Endothelial cell of umbilical vein (primary cell): ENCODE results near the gene PROSER1. TPM values are rescaled to one million over a fixed set of nuclear protein-coding genes. Genes with fewer than 3 reads are reported as not detected.

Source experiments
- BruUV-seq: library from RNA; stranded (reverse); fragments of 400-500 nt; replicated peaks from 2 replicates; lab custom pipeline; 2021; lab: Mats Ljungman, UMichigan
- CTCF ChIA-PET: fragments of 300-600, 350-600 bp; sonication (Branson Sonifier 250); formaldehyde crosslinking; loops from one replicate; lab custom pipeline; 2021; ENCODE audit warnings: antibody characterized with exemption, inconsistent platforms; lab: Charles Lee
- POLR2A ChIA-PET: fragments of 300-600, 350-600 bp; sonication (Branson Sonifier 250); formaldehyde crosslinking; loops from one replicate; lab custom pipeline; 2021; ENCODE audit warnings: antibody characterized with exemption, inconsistent platforms; lab: Charles Lee
- DNase-seq: peaks from one replicate; pipeline ENCODE4 v3.0.0-alpha.2; 2011; ENCODE audit warnings: low read depth, low spot score
- FAIRE-seq: peaks from 2 replicates; lab custom pipeline; 2011; peaks lifted over from hg19 to GRCh38; lab: Jason Lieb, UNC
- H2AFZ ChIP-seq: 2 replicates; pipeline ENCODE4 v1.6.0; 2012; ENCODE audit warnings: low read depth, low read length, control low read depth, inconsistent platforms
- H3K27ac ChIP-seq: 2 replicates; pipeline ENCODE4 v1.5.1; 2011; ENCODE audit warnings: low read depth, mild to moderate bottlenecking, control low read depth, low read length, moderate library complexity; ENCODE audit not compliant: insufficient read depth
- H3K27me3 ChIP-seq, 2 experiments: 2 replicates each; pipeline versions ENCODE4 v1.6.0 to v1.6.1; 2011; ENCODE audit warnings: low read length in 2 of 2, mixed read lengths in 1 of 2; ENCODE audit not compliant: control insufficient read depth in 2 of 2, insufficient read depth in 2 of 2
- H3K36me3 ChIP-seq, 2 experiments: 2 replicates in 1 of 2; 3 replicates in 1 of 2; pipeline ENCODE4 v1.5.1; 2011; ENCODE audit warnings: low read length in 2 of 2, mild to moderate bottlenecking in 1 of 2, moderate library complexity in 1 of 2; ENCODE audit not compliant: control insufficient read depth in 2 of 2, insufficient read depth in 2 of 2; ENCODE audit errors: extremely low read depth in 1 of 2
- H3K4me1 ChIP-seq: 3 replicates; pipeline ENCODE4 v1.5.1; 2011; ENCODE audit warnings: mild to moderate bottlenecking, low read length; ENCODE audit not compliant: control insufficient read depth, insufficient read depth; ENCODE audit errors: extremely low read depth
- H3K4me2 ChIP-seq: 2 replicates; pipeline ENCODE4 v1.6.1; 2011; ENCODE audit warnings: low read length, control low read depth, mixed read lengths; ENCODE audit not compliant: insufficient read depth
- H3K4me3 ChIP-seq, 3 experiments: fragments of 200-600 bp in 1 of 3; sonication (generic), shearing (Covaris generic) in 1 of 3; replicated peaks in 1 of 3; 2 replicates each; pipeline ENCODE4 v1.5.1; 2011 to 2016; ENCODE audit warnings: control low read depth in 3 of 3, low read length in 3 of 3, mild to moderate bottlenecking in 2 of 3, inconsistent platforms in 1 of 3, low read depth in 1 of 3, moderate library complexity in 1 of 3; ENCODE audit not compliant: insufficient read depth in 1 of 3
- H3K79me2 ChIP-seq: 2 replicates; pipeline ENCODE4 v1.6.0; 2012; ENCODE audit warnings: low read length, inconsistent platforms; ENCODE audit not compliant: control insufficient read depth, insufficient read depth
- H3K9ac ChIP-seq: replicated peaks from 2 replicates; pipeline ENCODE3; 2011; ENCODE audit warnings: low read length, control low read depth; ENCODE audit not compliant: insufficient read depth; ENCODE audit errors: extremely low read depth
- H3K9me1 ChIP-seq: replicated peaks from 3 replicates; pipeline ENCODE4 v1.6.0; 2011; ENCODE audit warnings: mild to moderate bottlenecking, low read length; ENCODE audit not compliant: control insufficient read depth, insufficient read depth; ENCODE audit errors: extremely low read depth
- H3K9me3 ChIP-seq: replicated peaks from 2 replicates; pipeline ENCODE4 v1.5.1; 2012; ENCODE audit warnings: low read length, inconsistent platforms; ENCODE audit not compliant: control insufficient read depth, insufficient read depth
- H4K20me1 ChIP-seq: replicated peaks from 2 replicates; pipeline ENCODE3; 2011; ENCODE audit warnings: mild to moderate bottlenecking, low read length; ENCODE audit not compliant: control insufficient read depth, insufficient read depth; ENCODE audit errors: extremely low read depth
- EZH2 ChIP-seq: IDR thresholded peaks from 2 replicates; pipeline ENCODE4 v1.6.1; 2012; ENCODE audit warnings: borderline replicate concordance, low read depth, mild to moderate bottlenecking, moderate library complexity, low read length, inconsistent platforms; ENCODE audit not compliant: severe bottlenecking
- FOS ChIP-seq: IDR thresholded peaks from 2 replicates; pipeline ENCODE4 v1.6.1; 2011; ENCODE audit warnings: mild to moderate bottlenecking, low read length, moderate library complexity, borderline replicate concordance; ENCODE audit not compliant: insufficient read depth
- GATA2 ChIP-seq: IDR thresholded peaks from 2 replicates; pipeline ENCODE4 v1.7.0; 2011; ENCODE audit warnings: low read depth, mild to moderate bottlenecking, moderate library complexity, mixed read lengths, low read length; ENCODE audit not compliant: insufficient read length, insufficient read depth
- JUN ChIP-seq: IDR thresholded peaks from 2 replicates; pipeline ENCODE4 v1.6.1; 2011; ENCODE audit warnings: borderline replicate concordance, low read depth; ENCODE audit not compliant: insufficient read length, insufficient read depth
- MYC ChIP-seq: IDR thresholded peaks from one replicate; pipeline ENCODE4 v1.6.1; 2011; ENCODE audit warnings: mild to moderate bottlenecking, low read depth, low read length
- POLR2A ChIP-seq: IDR thresholded peaks from 2 replicates; pipeline ENCODE4 v1.6.1; 2012; ENCODE audit warnings: low read depth, mild to moderate bottlenecking, control low read depth, low read length
- POLR2AphosphoS5 ChIP-seq: IDR thresholded peaks from 2 replicates; pipeline ENCODE4 v1.6.1; 2012; ENCODE audit warnings: low read depth, mild to moderate bottlenecking, control low read depth, low read length, moderate library complexity; ENCODE audit not compliant: insufficient read depth
- dilution Hi-C: fragments of 300-500 bp; cut with MboI; formaldehyde crosslinking; loops from one replicate; pipeline ENCODE4 v1.15.0; 2019; ENCODE audit warnings: low sequenced_read_pairs; ENCODE audit not compliant: extremely low pct_ligation_motif_present
- intact Hi-C: fragments of 100-400 bp; cut with micrococcal nuclease; formaldehyde crosslinking; loops from one replicate; pipeline ENCODE4 v1.10.0; 2022
- polyA plus RNA-seq, 4 experiments: library from polyadenylated mRNA; depleted of rRNA in 3 of 4; stranded (reverse) in 3 of 4; unstranded in 1 of 4; fragments of >200 nt; gene quantifications; 2 replicates each; pipeline versions ENCODE4 v1.2.1 to v1.2.3, GENCODE V29; 2011 to 2012; ENCODE audit warnings: missing spikeins in 1 of 4
- total RNA-seq: library from RNA; stranded (reverse); gene quantifications from 2 replicates; pipeline ENCODE4 v1.2.3, GENCODE V29; 2021
- TF ChIP-seq, protein P1 (sequence below), 2 donors: IDR thresholded peaks; 1 replicate in 1 of 2; 2 replicates in 1 of 2; pipeline ENCODE4 v1.5.1; 2011; ENCODE audit warnings: low read length in 2 of 2, mild to moderate bottlenecking in 2 of 2, moderate library complexity in 2 of 2, control low read depth in 1 of 2, inconsistent platforms in 1 of 2, low read depth in 1 of 2; ENCODE audit not compliant: insufficient read depth in 1 of 2; ENCODE audit errors: extremely low read depth in 1 of 2
- TF ChIP-seq, protein P2 (sequence below): IDR thresholded peaks from 2 replicates; pipeline ENCODE4 v1.6.1; 2011; ENCODE audit not compliant: insufficient read depth, insufficient read length

The PROSER1 gene
- total and polyA plus RNA-seq, 2 donors (not counting 3 experiments of a cell fraction or from before 2014, with no cell fraction given): 38.3 to 40.4 TPM

DNA sequence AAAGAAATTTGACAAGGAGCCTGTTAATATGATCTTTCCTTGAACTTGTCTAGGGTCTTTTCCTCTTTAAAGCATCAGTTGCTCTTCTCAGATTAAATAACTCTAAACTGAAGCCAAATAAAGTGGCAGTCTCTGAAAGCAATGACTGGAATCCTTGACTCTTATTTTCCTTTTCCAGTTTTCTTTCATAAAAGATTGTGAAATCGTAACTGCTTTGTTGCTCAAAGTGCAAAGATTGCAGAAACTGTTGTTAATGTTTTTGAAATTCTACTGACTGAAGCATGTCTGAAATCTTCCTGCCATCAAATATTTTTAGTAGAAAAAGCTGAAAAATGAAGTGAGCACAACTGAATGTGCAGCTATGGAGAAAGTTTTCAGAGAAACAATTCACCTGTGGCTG lies 2.3 kb upstream of the PROSER1 start:
- dilution Hi-C loops (no loop called here), intact Hi-C loops (no loop called here)
- DNase-seq: no peak
- Histone ChIP-seq H3K4me1 (peaks cover 20% of the 10 kb centered on the region), H3K27me3 (no peaks in the 10 kb centered on the region), H2AFZ (no peak overlapping the region), H3K9ac (no peak overlapping the region), H3K9me1 (no peaks in the 10 kb centered on the region), H3K27ac (no peak overlapping the region), H3K9me3 (no peaks in the 10 kb centered on the region), H3K36me3 (no peaks in the 10 kb centered on the region), H4K20me1 (no peaks in the 10 kb centered on the region), H3K4me2 (no peak overlapping the region), H3K4me3 (no peak overlapping the region), H3K79me2 (peaks cover 26% of the 10 kb centered on the region)
- no peak for FAIRE-seq
- ChIA-PET CTCF (interaction anchor here (1.0 to 1.1 kb wide), 2 partner anchors 11 to 572 kb away, joined by 3 to 5 read pairs; no protein-coding TSS in a partner anchor), POLR2A (no interaction called here)
- no TSS peak for BruUV-seq
- TF ChIP-seq, protein P1, sequence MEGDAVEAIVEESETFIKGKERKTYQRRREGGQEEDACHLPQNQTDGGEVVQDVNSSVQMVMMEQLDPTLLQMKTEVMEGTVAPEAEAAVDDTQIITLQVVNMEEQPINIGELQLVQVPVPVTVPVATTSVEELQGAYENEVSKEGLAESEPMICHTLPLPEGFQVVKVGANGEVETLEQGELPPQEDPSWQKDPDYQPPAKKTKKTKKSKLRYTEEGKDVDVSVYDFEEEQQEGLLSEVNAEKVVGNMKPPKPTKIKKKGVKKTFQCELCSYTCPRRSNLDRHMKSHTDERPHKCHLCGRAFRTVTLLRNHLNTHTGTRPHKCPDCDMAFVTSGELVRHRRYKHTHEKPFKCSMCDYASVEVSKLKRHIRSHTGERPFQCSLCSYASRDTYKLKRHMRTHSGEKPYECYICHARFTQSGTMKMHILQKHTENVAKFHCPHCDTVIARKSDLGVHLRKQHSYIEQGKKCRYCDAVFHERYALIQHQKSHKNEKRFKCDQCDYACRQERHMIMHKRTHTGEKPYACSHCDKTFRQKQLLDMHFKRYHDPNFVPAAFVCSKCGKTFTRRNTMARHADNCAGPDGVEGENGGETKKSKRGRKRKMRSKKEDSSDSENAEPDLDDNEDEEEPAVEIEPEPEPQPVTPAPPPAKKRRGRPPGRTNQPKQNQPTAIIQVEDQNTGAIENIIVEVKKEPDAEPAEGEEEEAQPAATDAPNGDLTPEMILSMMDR (IDR thresholded peaks at IDR 0.05; ENCODE audit: extremely low read depth in 1 of 2, insufficient read depth in 1 of 2, low read depth in 1 of 2, low read length in 2 of 2): no peak
- no peak for TF ChIP-seq MYC
- TF ChIP-seq EZH2: no peak
- no peak for TF ChIP-seq JUN
- TF ChIP-seq POLR2AphosphoS5: no peak
- TF ChIP-seq FOS: no peak
- TF ChIP-seq, protein P2, sequence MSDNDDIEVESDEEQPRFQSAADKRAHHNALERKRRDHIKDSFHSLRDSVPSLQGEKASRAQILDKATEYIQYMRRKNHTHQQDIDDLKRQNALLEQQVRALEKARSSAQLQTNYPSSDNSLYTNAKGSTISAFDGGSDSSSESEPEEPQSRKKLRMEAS: no peak
- no peak for TF ChIP-seq GATA2
- no peak for TF ChIP-seq POLR2A
